Adrenal gland (tissue), 12 donors: ENCODE data around the gene SPAG4. TPM values are rescaled to one million over a fixed set of nuclear protein-coding genes. Genes with fewer than 3 reads are reported as not detected.

ENCODE experiments used
- DNase-seq, 7 donors: peaks; one replicate each; pipeline ENCODE4 v3.0.0-alpha.2; 2019 to 2020
- H3K27ac ChIP-seq, 5 donors: fragments of 200-600 bp; sonication (generic) in 4 of 5; 1 replicate in 3 of 5; 2 replicates in 2 of 5; pipeline versions ENCODE4 v1.5.1 to v1.8.0; 2016 to 2020; ENCODE audit warnings: mild to moderate bottlenecking in 1 of 5
- H3K27me3 ChIP-seq: fragments of 200-600 bp; 2 replicates; pipeline ENCODE4 v1.8.0; 2021
- H3K36me3 ChIP-seq, 2 donors: fragments of 200-600 bp; replicated peaks in 1 of 2; 1 replicate in 1 of 2; 2 replicates in 1 of 2; pipeline versions ENCODE4 v1.5.1 to v1.8.0; 2018 to 2022
- H3K4me1 ChIP-seq, 2 donors: fragments of 200-600 bp; replicated peaks in 1 of 2; 1 replicate in 1 of 2; 2 replicates in 1 of 2; pipeline versions ENCODE4 v1.5.1 to v1.8.0; 2018 to 2021
- H3K4me3 ChIP-seq, 4 donors: fragments of 200-600 bp; sonication (generic) in 3 of 4; one replicate each; pipeline ENCODE4 v1.5.1; 2016 to 2018
- H3K9me3 ChIP-seq, 3 donors: fragments of 200-600 bp; sonication (generic) in 1 of 3; replicated peaks in 1 of 3; 1 replicate in 2 of 3; 2 replicates in 1 of 3; pipeline versions ENCODE4 v1.5.1 to v1.8.0; 2016 to 2021
- POLR2A ChIP-seq, 2 donors: fragments of 450-650 bp; IDR thresholded peaks; one replicate each; pipeline ENCODE4 v1.6.1; 2017; ENCODE audit warnings: antibody characterized with exemption in 2 of 2, mild to moderate bottlenecking in 2 of 2, moderate library complexity in 1 of 2
- WGBS, 4 donors: extraction: QIAGEN DNeasy Blood & Tissue Kit in 2 of 4; methylation state at CpG; one replicate each; pipeline versions ENCODE4 v1.1.5 to v1.1.7; 2013 to 2017; 5-methylcytosine and 5-hydroxymethylcytosine counted together
- intact Hi-C, 2 donors: fragments of 100-400 bp; cut with DNase I; formaldehyde crosslinking; loops; one replicate each; pipeline versions ENCODE4 v1.14.1 to v1.15.0; 2022 to 2023
- polyA plus RNA-seq, 3 donors: library from polyadenylated mRNA; stranded (reverse); fragments of 200-250 nt in 2 of 3; fragments of 350-450 nt in 1 of 3; fragmentation: Illumina TruSeq in 1 of 3; extraction: RNeasy Lipid Tissue Mini Kit (QIAGEN cat#74804) in 1 of 3; gene quantifications; one replicate each; pipeline ENCODE4 v1.2.3, GENCODE V29; 2013 to 2014
- total RNA-seq, 9 donors: library from RNA; depleted of rRNA in 4 of 9; stranded (reverse); fragments of >200 nt in 4 of 9; fragments of 120-200 nt in 1 of 9; fragmentation: NEBNext Ultra II Directional in 1 of 9; extraction: Animal tissue kit (Norgen Biotek cat#: 25700) in 1 of 9; gene quantifications; one replicate each; pipeline versions ENCODE4 v1.1.0 to v1.2.4, GENCODE V29; 2013 to 2023
- TF ChIP-seq, protein P1 (sequence below), 6 experiments: fragments of 450-650 bp in 4 of 6; fragments of 200-600 bp in 2 of 6; sonication (generic) in 1 of 6; IDR thresholded peaks; 1 replicate in 5 of 6; 2 replicates in 1 of 6; pipeline versions ENCODE4 v1.5.1 to v1.8.0; 2016 to 2021; ENCODE audit warnings: antibody characterized with exemption in 6 of 6, mild to moderate bottlenecking in 2 of 6, moderate library complexity in 1 of 6
- donor health status: healthy with polysubstance abuse.
- donor health status: Bipolar disorder and iron deficiency.
- donor health status: DM: yes; HTN: yes; CAD: no.
- donor health status: DM: no; HTN: no; CAD: no.
- donor health status: DM: no; HTN: no; CAD: no.
- donor health status: DM: yes; HTN: yes; CAD: no.

The SPAG4 gene
- total and polyA plus RNA-seq, 12 donors, result 2.7 to 32.0 (median 13.4) TPM

DNA sequence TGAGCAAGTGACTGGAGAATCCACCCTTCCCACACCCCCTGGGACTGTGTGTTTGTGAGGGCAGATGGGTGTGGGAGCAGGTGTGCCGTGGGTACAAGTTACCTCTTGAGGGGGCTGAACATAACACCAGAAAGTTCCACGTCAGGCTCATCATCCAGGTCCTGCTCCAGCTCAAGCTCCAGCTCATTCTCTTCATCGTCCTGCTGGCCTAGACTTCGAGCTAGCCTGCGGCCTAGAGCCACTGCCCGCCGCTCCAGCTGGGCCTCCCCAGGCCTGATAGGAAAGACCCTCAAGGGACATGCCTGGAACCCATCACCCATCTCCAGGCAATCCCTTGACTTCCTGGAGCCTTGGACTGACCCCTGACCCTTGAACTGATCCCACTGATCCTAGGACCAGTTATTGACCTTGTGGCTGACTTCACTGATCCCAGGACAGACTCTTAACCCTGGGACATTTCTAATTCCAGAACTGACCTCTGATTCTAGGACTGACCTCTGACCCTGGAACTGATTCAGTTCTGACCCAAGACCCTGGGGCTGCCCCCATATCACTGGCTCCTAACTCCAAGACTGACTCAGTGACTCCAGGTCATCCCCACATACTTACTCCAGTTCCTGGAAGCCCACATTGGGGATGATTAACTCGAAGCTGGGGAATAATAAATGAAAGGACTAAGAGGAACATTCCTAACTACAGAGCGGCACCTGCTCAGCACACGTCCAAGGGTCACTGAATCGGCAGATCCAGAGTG is 11.8 kb upstream of the SPAG4 start:
- H3K4me3 ChIP-seq, result no peak overlapping the region
- no peak overlapping the region for H3K27ac ChIP-seq
- DNase-seq, result peak in 1 of 7 donors; percentile 9
- H3K9me3 ChIP-seq, result no peaks in the 10 kb centered on the region
- H3K36me3 ChIP-seq, result no peaks in the 10 kb centered on the region
- H3K4me1 ChIP-seq, result peaks cover 15 to 17% of the 10 kb centered on the region in 2 donors
- TF ChIP-seq POLR2A (IDR thresholded peaks at IDR 0.05), result no peak
- TF ChIP-seq, protein P1, sequence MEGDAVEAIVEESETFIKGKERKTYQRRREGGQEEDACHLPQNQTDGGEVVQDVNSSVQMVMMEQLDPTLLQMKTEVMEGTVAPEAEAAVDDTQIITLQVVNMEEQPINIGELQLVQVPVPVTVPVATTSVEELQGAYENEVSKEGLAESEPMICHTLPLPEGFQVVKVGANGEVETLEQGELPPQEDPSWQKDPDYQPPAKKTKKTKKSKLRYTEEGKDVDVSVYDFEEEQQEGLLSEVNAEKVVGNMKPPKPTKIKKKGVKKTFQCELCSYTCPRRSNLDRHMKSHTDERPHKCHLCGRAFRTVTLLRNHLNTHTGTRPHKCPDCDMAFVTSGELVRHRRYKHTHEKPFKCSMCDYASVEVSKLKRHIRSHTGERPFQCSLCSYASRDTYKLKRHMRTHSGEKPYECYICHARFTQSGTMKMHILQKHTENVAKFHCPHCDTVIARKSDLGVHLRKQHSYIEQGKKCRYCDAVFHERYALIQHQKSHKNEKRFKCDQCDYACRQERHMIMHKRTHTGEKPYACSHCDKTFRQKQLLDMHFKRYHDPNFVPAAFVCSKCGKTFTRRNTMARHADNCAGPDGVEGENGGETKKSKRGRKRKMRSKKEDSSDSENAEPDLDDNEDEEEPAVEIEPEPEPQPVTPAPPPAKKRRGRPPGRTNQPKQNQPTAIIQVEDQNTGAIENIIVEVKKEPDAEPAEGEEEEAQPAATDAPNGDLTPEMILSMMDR (IDR thresholded peaks at IDR 0.05), result no peak
- 92 to 95% (median 94%) methylated on average over 11 of the region's 11 CpGs for WGBS, 4 donors
- no peaks in the 10 kb centered on the region for H3K27me3 ChIP-seq
- intact Hi-C loops, result no loop called here

DNA sequence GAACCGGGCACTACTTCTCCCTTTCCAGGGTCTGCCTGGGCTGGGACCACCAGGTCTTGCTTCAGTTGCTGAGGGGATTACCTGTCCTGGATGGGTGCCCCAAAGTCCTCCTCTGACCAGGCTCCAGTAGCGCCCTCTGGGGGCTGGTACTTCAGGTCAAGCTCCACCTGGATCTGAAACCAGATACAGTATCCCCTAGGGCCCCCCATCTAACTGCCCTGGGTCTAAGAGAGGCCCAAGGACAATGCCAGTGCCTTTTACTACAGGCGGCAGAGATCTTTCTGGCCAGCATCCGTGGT is 11.2 kb upstream of the SPAG4 start:
- peaks cover 15 to 17% of the 10 kb centered on the region in 2 donors for H3K4me1 ChIP-seq
- no peaks in the 10 kb centered on the region for H3K27me3 ChIP-seq
- TF ChIP-seq POLR2A (IDR thresholded peaks at IDR 0.05), result no peak
- TF ChIP-seq, protein P1 (IDR thresholded peaks at IDR 0.05), result peak in 2 of 6 experiments; percentile 7 to 21
- H3K4me3 ChIP-seq, result no peak overlapping the region
- H3K9me3 ChIP-seq, result no peaks in the 10 kb centered on the region
- no peak overlapping the region for H3K27ac ChIP-seq
- DNase-seq, result peak in 1 of 7 donors; percentile 13
- WGBS, 4 donors, result 51 to 74% (median 64%) methylated on average over 3 to 4 of the region's 4 CpGs
- intact Hi-C loops, result no loop called here
- no peaks in the 10 kb centered on the region for H3K36me3 ChIP-seq

DNA sequence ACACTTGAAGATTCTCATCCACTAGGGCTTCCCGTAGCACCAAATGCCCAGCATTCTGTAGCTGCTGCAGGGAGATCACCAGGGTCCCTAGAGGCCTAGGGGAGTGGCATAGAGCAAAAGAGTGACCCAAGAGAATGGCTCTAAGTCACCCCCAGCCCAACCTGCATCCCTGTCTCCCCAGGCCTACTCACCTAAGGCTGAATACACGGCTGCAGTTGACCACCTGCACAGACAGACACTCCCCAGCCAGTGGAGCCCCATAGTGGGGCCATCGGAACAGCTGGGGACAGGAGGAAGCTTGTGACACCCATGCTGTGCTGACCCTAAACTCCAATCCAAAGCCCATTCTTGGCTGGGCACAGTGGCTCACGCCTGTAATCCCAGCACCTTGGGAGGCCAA is 9.5 kb upstream of the SPAG4 start:
- Histone ChIP-seq H3K27me3 (no peaks in the 10 kb centered on the region), H3K4me3 (no peak overlapping the region), H3K36me3 (no peaks in the 10 kb centered on the region), H3K27ac (no peak overlapping the region), H3K4me1 (peaks cover 10 to 11% of the 10 kb centered on the region in 2 donors), H3K9me3 (no peaks in the 10 kb centered on the region)
- no peak for DNase-seq
- no peak for TF ChIP-seq POLR2A (IDR thresholded peaks at IDR 0.05)
- TF ChIP-seq, protein P1 (IDR thresholded peaks at IDR 0.05), result no peak
- intact Hi-C loops, result no loop called here
- 68 to 100% (median 88%) methylated on average over 2 to 4 of the region's 4 CpGs for WGBS, 4 donors

DNA sequence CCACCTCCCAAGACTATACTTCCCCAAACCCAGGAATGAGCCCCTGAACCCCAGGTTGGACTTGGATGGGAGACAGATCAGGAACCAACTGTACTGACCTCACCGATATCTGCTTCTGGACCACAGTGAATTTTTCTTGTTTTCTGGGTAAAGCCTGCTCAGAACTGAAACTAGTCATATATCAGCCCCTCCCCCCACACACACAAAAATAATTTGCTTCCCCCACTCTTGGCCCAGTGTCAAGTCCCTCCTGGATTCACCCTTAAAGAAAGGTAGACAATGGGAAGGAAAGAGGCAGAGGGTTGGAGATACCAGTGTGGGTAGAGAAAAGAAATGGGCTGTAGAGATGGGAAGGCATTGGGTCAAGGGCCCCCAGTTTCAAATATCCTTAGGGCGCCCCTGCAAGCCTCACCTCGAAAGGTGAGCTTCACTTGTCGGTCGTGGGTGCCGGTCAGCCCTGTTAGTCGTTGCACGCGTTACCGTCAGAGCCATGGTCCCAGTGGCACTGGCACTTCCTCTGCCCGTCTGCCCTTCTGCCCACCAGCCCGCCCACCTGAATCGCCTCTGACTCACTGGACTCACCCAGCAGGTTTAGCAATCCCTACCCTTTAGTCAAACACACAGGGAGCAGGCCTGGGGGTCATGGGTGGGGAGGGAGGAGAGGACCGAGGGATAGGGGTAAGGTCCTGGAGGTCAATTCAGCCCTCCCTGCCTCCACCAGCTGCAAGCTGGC is 8.5 kb upstream of the SPAG4 start:
- 79 to 86% (median 79%) methylated on average over 14 of the region's 14 CpGs for WGBS, 4 donors
- Histone ChIP-seq H3K4me3 (no peak overlapping the region), H3K4me1 (peaks cover 0 to under 1% of the 10 kb centered on the region in 2 donors), H3K27ac (no peak overlapping the region), H3K27me3 (no peaks in the 10 kb centered on the region), H3K36me3 (no peaks in the 10 kb centered on the region), H3K9me3 (no peaks in the 10 kb centered on the region)
- intact Hi-C loops, result no loop called here
- no peak for TF ChIP-seq POLR2A (IDR thresholded peaks at IDR 0.05)
- TF ChIP-seq, protein P1 (IDR thresholded peaks at IDR 0.05), result no peak
- DNase-seq, result no peak
